GM12878 (cell line): ENCODE data around the gene TCERG1L. TPM values are rescaled to one million over a fixed set of nuclear protein-coding genes. Genes with fewer than 3 reads are reported as not detected.

Experiments
- ATAC-seq: fragments of 200-7000 bp; cut with Tn5 transposase; 3 replicates; pipeline ENCODE4 v1.9.1; 2020; ENCODE audit warnings: mild to moderate bottlenecking, moderate library complexity
- BruUV-seq: library from RNA; stranded (reverse); fragments of 400-500 nt; replicated peaks from 2 replicates; lab custom pipeline; 2021; lab: Mats Ljungman, UMichigan
- CTCF ChIA-PET: fragments of 300-600 bp; sonication (Branson Sonifier 250); formaldehyde crosslinking; extraction: SDS; loops from one replicate; lab custom pipeline; 2021; ENCODE audit warnings: inconsistent platforms; lab: Yijun Ruan, JAX
- POLR2A ChIA-PET: fragments of 350-600 bp; formaldehyde crosslinking; extraction: SDS; loops from one replicate; lab custom pipeline; 2021; ENCODE audit warnings: inconsistent platforms; lab: Charles Lee
- RAD21 ChIA-PET: fragments of 300-600 bp; sonication (Branson Sonifier 250); formaldehyde crosslinking; loops from one replicate; lab custom pipeline; 2023; ENCODE audit warnings: antibody characterized with exemption; ENCODE audit not compliant: unreplicated experiment; lab: Charles Lee
- SMC1A ChIA-PET: fragments of 300-600 bp; sonication (Branson Sonifier 250); formaldehyde crosslinking; loops from one replicate; lab custom pipeline; 2023; ENCODE audit not compliant: unreplicated experiment, uncharacterized antibody; lab: Charles Lee
- DNase-seq: peaks from one replicate; pipeline ENCODE4 v3.0.0-alpha.2; 2011; ENCODE audit warnings: low read depth, low spot score
- FAIRE-seq: peaks from 3 replicates; lab custom pipeline; 2011; peaks lifted over from hg19 to GRCh38; lab: Jason Lieb, UNC
- H2AFZ ChIP-seq: 2 replicates; pipeline ENCODE4 v1.6.0; 2011; ENCODE audit warnings: low read depth, low read length, control low read depth; ENCODE audit not compliant: control insufficient read depth
- H3K27ac ChIP-seq: 2 replicates; pipeline ENCODE4 v1.5.1; 2011; ENCODE audit warnings: control low read depth; ENCODE audit not compliant: control insufficient read depth, insufficient read depth
- H3K27me3 ChIP-seq, 2 experiments: replicated peaks in 1 of 2; 2 replicates each; pipeline versions ENCODE4 v1.6.0 to v1.6.1; 2011; ENCODE audit warnings: low read length in 1 of 2; ENCODE audit not compliant: control insufficient read depth in 2 of 2, insufficient read depth in 2 of 2
- H3K36me3 ChIP-seq, 2 experiments: 2 replicates each; pipeline ENCODE4 v1.5.1; 2011; ENCODE audit warnings: low read length in 1 of 2; ENCODE audit not compliant: control insufficient read depth in 2 of 2, insufficient read depth in 2 of 2
- H3K4me1 ChIP-seq: 2 replicates; pipeline ENCODE4 v1.6.1; 2011; ENCODE audit warnings: mild to moderate bottlenecking, low read length, moderate library complexity, mixed read lengths; ENCODE audit not compliant: control insufficient read depth, insufficient read depth
- H3K4me2 ChIP-seq: 2 replicates; pipeline ENCODE4 v1.6.0; 2011; ENCODE audit warnings: control low read depth; ENCODE audit not compliant: control insufficient read depth, insufficient read depth
- H3K4me3 ChIP-seq: fragments of 200-600 bp; sonication (generic); 2 replicates; pipeline ENCODE4 v1.5.1; 2016
- H3K79me2 ChIP-seq: 2 replicates; pipeline ENCODE4 v1.6.0; 2011; ENCODE audit warnings: low read length; ENCODE audit not compliant: control insufficient read depth, insufficient read depth
- H3K9ac ChIP-seq: 2 replicates; pipeline ENCODE4 v1.8.0; 2011; ENCODE audit warnings: low read length, control low read depth, mixed read lengths; ENCODE audit not compliant: control insufficient read depth, insufficient read depth
- H3K9me3 ChIP-seq: replicated peaks from 3 replicates; pipeline ENCODE4 v1.5.1; 2011; ENCODE audit warnings: mild to moderate bottlenecking, low read length; ENCODE audit not compliant: control insufficient read depth, insufficient read depth
- H4K20me1 ChIP-seq: 2 replicates; pipeline ENCODE4 v1.6.0; 2011; ENCODE audit not compliant: control insufficient read depth, insufficient read depth
- CHD4 ChIP-seq: fragments of 200-600 bp; sonication (generic); IDR thresholded peaks from 2 replicates; pipeline ENCODE4 v1.6.1; 2016; ENCODE audit warnings: mild to moderate bottlenecking
- HDAC6 ChIP-seq: fragments of 200-600 bp; sonication (generic); IDR thresholded peaks from one replicate; pipeline ENCODE4 v1.8.0; 2017; ENCODE audit warnings: antibody characterized with exemption; ENCODE audit not compliant: unreplicated experiment
- PML ChIP-seq: IDR thresholded peaks from 2 replicates; pipeline ENCODE4 v1.6.1; 2012; ENCODE audit warnings: low read length, inconsistent platforms
- RAD51 ChIP-seq: fragments of 450-650 bp; IDR thresholded peaks from 2 replicates; pipeline ENCODE4 v1.6.1; 2016; ENCODE audit warnings: moderate library complexity, mild to moderate bottlenecking, inconsistent platforms
- RFX5 ChIP-seq: IDR thresholded peaks from 2 replicates; pipeline ENCODE4 v1.6.1; 2011; ENCODE audit warnings: low read depth, low read length, improper control_type of control experiment
- SIN3A ChIP-seq: IDR thresholded peaks from 2 replicates; pipeline ENCODE4 v1.6.1; 2012; ENCODE audit warnings: low read depth, low read length, improper control_type of control experiment
- YBX1 ChIP-seq: fragments of 450-650 bp; IDR thresholded peaks from 2 replicates; pipeline ENCODE4 v1.6.1; 2016; ENCODE audit warnings: antibody characterized with exemption
- YY1 ChIP-seq: IDR thresholded peaks from 2 replicates; pipeline ENCODE4 v1.6.1; 2011; ENCODE audit warnings: low read depth, mild to moderate bottlenecking, low read length
- ZNF217 ChIP-seq: fragments of 450-650 bp; IDR thresholded peaks from 2 replicates; pipeline ENCODE4 v1.6.1; 2017; ENCODE audit warnings: antibody characterized with exemption, mild to moderate bottlenecking
- WGBS: methylation state at CpG from one replicate; pipeline ENCODE4 v1.1.6; 2016; ENCODE audit warnings: low lambda C conversion rate; ENCODE audit not compliant: insufficient replicate concordance, insufficient coverage; ENCODE audit errors: missing lambda C conversion rate; 5-methylcytosine and 5-hydroxymethylcytosine counted together
- in situ Hi-C: fragments of 300-500 bp; cut with MboI; formaldehyde crosslinking; loops from 9 replicates; pipeline ENCODE4 v1.14.3; 2018; ENCODE audit warnings: mixed read lengths
- intact Hi-C: fragments of 100-400 bp; cut with micrococcal nuclease; formaldehyde crosslinking; loops from one replicate; pipeline ENCODE4 v1.14.2; 2022; ENCODE audit not compliant: unreplicated experiment
- polyA plus RNA-seq, 11 experiments: library from polyadenylated mRNA; depleted of rRNA in 4 of 11; unstranded in 6 of 11; stranded (reverse) in 5 of 11; fragments of >200 nt; fragmentation: Nextera tagmentation in 4 of 11; fragmentation: Illumina TruSeq in 1 of 11; extraction: Ambion mirVana in 4 of 11; extraction: Trizol in 1 of 11; gene quantifications; 1 replicate in 1 of 11; 2 replicates in 10 of 11; pipeline versions ENCODE4 v1.2.1 to v1.2.3, GENCODE V29; 2011 to 2016; ENCODE audit warnings: inconsistent platforms in 2 of 11, missing spikeins in 2 of 11, low read depth in 1 of 11
- total RNA-seq, 4 experiments: library from RNA; depleted of rRNA in 3 of 4; stranded (reverse); fragments of >200 nt in 3 of 4; fragmentation: Illumina TruSeq in 1 of 4; extraction: Trizol in 1 of 4; gene quantifications; 2 replicates each; pipeline versions ENCODE4 v1.2.1 to v1.2.3, GENCODE V29; 2013 to 2021
- TF ChIP-seq, protein P1 (sequence below): fragments of 450-650 bp; IDR thresholded peaks from 2 replicates; pipeline ENCODE4 v1.6.1; 2018; ENCODE audit warnings: borderline replicate concordance, mild to moderate bottlenecking; ENCODE audit not compliant: partially characterized antibody

TCERG1L gene
- total and polyA plus RNA-seq, 10 of the 15 experiments (the other 5 are each of a cell fraction or from before 2014, with no cell fraction given): not detected

DNA sequence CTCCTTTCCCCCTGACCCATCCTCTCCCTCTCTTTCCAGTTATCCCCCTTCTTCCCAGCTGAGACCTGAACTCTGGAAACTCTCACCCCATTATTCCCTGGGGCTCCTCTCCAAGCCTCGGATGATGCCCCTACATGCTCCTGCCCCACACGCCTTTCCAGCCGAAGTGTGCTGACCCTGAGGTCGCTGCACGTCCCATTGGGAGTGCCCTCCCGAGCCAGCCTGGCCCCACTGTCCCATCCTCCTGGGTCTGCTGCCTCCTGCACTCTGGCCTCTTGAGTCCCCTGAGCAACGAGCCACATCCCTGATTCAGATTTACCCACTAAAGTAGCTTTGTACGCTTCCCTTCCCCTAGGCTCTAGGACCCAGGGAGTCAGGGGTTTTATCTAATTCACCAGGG lies 87.4 kb downstream of the TCERG1L start:
- 27% methylated on average over 8 of the region's 8 CpGs for WGBS
- Histone ChIP-seq H3K9ac (no peak overlapping the region), H3K27me3 (no peaks in the 10 kb centered on the region), H3K4me2 (no peak overlapping the region), H3K4me3 (no peak overlapping the region), H3K36me3 (no peaks in the 10 kb centered on the region), H2AFZ (no peak overlapping the region), H4K20me1 (no peaks in the 10 kb centered on the region), H3K79me2 (no peaks in the 10 kb centered on the region), H3K9me3 (no peaks in the 10 kb centered on the region; the same call in 2 of the 3 replicates), H3K4me1 (no peaks in the 10 kb centered on the region), H3K27ac (no peak overlapping the region)
- DNase-seq: no peak
- no peak for FAIRE-seq
- RAD21 ChIA-PET: no interaction called here
- no peak for TF ChIP-seq YBX1
- no peak for TF ChIP-seq ZNF217
- TF ChIP-seq CHD4: no peak
- TF ChIP-seq RFX5: no peak
- no peak for TF ChIP-seq HDAC6
- no peak for TF ChIP-seq PML
- TF ChIP-seq SIN3A: no peak
- no peak for TF ChIP-seq YY1
- TF ChIP-seq, protein P1, sequence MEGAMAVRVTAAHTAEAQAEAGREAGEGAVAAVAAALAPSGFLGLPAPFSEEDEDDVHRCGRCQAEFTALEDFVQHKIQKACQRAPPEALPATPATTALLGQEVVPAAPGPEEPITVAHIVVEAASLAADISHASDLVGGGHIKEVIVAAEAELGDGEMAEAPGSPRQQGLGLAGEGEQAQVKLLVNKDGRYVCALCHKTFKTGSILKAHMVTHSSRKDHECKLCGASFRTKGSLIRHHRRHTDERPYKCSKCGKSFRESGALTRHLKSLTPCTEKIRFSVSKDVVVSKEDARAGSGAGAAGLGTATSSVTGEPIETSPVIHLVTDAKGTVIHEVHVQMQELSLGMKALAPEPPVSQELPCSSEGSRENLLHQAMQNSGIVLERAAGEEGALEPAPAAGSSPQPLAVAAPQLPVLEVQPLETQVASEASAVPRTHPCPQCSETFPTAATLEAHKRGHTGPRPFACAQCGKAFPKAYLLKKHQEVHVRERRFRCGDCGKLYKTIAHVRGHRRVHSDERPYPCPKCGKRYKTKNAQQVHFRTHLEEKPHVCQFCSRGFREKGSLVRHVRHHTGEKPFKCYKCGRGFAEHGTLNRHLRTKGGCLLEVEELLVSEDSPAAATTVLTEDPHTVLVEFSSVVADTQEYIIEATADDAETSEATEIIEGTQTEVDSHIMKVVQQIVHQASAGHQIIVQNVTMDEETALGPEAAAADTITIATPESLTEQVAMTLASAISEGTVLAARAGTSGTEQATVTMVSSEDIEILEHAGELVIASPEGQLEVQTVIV: no peak
- no peak for TF ChIP-seq RAD51
- no TSS peak for BruUV-seq
- no peak for ATAC-seq
- in situ Hi-C loops: no loop called here
- POLR2A ChIA-PET: no interaction called here
- intact Hi-C loops: no loop called here
- SMC1A ChIA-PET: no interaction called here
- CTCF ChIA-PET: no interaction called here
